Measurements from ENCODE around the gene IPO11. TPM values are rescaled to one million over a fixed set of nuclear protein-coding genes. Genes with fewer than 3 reads are reported as not detected.
"Not testable (repeated sequence)": the region's sequence is repeated elsewhere in the genome, so short reads cannot be mapped to it uniquely, and the experiment has no call there.

The IPO11 gene
- total RNA-seq, 1 donor from 2014 or later = 11.8 TPM

DNA sequence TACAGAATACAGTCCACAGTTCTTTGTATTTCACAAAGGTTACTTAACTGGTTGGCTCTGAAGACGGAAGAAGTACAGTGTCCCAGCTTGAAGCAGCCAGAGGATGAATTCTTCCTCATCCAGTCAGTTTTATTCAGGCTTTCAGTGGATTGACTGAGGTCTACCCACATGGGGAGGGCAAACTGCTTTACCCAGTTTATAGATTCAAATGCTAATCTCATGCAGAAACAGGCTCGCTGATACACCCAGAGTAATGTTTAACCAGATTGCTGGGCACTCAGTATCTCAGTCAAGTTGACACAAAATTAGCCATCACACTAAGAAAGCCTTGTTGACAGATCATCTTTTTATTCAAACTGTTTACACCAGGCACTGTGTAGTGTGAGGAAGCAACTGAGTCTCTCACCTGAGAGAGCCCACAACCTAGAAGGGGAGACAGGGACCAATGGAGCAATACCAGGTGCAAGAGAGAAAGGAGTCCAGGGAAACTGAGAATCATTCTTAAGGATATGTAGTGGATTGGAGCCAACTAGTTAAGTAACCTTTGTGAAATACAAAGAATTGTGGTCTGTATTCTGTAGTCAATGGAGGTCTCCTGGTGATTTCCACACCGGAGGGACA lies 181.9 kb downstream of the IPO11 start:
- ATAC-seq (peak; percentile 51), DNase-seq (ENCODE audit: low spot score) (no peak)

DNA sequence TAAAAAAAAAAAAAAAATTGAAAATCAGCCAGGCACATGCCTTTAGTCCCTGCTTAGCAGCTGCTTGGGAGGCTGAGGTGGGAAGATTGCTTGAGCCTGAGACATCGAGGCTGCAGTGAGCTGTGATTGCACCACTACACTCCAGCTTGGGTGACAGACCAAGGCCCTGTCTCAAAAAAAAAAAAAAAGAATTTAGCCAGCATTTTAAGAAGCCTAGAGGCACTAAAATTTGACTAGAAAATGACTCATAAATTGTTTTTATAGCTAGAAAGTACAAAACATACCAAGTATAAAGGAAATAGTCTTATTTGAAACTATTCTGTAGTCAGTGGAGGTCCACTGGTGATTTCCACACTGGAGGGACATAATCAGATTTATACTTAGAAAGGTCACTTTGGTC lies 183.5 kb downstream of the IPO11 start:
- no peak for DNase-seq (ENCODE audit: low spot score)
- no peak for ATAC-seq

DNA sequence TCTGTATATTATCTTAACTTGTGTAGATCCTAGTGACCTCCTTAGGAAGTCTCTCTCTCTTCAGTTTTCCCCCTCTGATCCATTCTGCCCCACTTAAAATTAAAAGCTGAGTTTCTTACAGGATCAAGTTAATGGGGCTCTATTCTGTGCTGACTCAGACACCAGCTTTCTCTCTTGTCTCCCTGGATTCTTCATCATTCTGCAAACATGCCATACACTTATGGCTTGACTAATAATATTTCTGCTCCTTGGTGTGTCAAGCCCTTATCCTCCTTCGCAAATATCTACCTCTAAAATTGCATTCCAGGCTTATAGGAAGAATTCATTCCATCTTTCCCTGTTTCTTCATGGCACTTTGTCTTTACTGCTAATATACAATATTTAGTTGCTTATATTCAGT lies 184.1 kb downstream of the IPO11 start:
- ATAC-seq (no peak), DNase-seq (ENCODE audit: low spot score) (no peak)

DNA sequence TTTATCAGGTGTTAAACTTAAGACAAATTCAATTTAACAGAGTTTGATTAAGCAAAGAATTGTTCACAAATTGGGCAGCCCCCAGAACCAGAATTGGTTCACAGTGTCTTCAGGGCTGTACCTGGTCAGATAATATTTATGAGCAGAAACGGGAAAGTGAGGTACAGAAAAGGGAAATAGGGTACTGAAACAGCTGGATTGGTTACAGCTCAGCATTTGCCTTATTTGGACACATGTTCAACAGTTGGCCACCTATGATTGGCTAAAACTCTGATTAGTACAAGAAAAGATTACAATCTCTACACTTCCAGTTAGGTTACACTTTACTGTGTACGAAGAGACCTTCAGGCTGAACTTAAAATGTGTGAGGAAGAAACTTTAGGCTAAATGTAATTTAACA lies 184.8 kb downstream of the IPO11 start:
- no peak for DNase-seq (ENCODE audit: low spot score)
- ATAC-seq = no peak

DNA sequence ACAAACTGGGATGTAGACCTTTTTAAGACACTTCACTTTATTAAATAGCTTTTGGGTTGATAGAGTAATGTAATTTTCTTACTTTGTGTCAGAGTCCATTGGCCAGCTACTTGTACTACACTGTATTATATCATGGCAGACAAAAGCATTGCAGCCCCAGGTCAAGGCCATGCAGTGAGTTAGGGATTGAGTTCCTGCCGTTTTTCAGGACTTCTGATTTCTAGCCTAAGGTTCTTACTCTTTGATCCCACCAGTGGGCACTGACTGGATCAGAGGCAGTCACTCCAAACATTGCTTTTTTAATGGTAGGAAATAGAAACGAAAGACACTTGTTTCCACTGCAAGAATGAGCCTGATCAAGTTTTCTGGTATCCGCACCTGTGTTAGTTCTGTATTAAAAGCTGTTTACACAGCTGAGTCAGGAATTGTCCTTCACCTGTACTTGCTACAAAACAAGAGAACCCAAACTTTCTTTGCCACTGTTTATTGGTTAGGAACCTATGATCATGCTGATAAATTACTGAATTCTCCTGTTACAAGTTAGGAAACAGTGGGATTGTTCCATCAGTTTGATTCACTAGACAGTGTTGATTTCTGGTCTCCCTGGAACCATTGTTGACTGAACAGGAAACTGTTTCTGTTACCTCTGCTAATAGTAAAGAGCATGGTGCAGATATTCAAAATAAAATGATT lies 188.1 kb downstream of the IPO11 start:
- DNase-seq (ENCODE audit: low spot score) = no peak
- ATAC-seq = no peak

DNA sequence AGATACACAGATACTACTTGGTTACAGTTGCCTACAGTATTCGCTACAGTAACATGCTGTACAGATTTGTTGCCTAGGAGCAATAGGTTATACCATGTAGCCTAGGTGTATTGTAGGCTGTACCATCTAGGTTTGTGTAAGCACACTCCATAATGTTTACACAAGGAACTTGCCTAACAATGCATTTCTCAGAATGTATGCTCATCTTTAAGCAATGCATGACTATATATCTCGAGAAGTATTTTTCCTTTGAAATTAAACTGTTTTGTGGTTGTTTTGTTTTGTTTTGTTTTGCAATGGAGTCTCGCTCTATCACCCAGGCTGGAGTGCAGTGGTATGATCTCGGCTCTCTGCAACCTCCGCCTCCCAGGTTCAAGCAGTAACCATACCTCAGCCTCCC lies 191.4 kb downstream of the IPO11 start:
- DNase-seq (ENCODE audit: low spot score) (no peak), ATAC-seq (no peak)

DNA sequence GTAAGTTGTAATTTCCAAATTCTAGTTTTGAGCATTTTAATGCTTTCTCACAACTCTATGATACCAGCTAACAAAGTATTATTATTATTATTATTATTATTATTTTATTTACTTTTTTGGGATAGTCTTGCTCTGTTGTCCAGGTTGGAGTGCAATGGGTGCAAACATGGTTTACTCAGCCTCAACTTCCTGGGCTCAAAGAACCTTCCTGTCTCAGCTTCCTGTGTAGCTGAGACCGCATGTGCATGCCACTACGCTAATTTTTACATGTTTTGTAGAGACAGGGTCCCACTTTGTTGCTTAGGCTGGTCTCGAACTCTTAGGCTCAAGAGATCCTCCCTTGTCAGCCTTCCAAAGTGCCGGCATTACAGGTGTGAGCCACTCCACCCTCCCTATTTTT lies 193.1 kb downstream of the IPO11 start:
- DNase-seq (ENCODE audit: low spot score) (no peak), ATAC-seq (no peak)

DNA sequence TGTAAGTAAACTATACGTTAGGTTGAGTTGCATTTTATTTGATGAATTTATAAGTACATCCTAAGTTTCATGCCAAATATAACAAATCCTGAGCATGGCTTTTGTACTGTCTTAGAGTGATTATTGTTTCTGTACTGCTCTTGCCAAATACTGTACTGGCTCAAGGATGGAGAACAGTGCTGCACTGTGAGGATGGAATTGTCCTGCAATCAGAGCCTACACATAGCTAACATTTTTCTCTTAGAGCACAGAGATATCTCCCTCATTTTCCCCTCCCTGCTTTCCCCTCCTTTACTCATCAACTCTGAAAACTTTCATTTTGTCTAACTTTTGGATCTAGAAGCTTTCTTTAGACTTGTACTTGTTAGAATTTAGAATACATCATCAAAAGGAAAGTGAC lies 194.3 kb downstream of the IPO11 start:
- no peak for ATAC-seq
- no peak for DNase-seq (ENCODE audit: low spot score)

DNA sequence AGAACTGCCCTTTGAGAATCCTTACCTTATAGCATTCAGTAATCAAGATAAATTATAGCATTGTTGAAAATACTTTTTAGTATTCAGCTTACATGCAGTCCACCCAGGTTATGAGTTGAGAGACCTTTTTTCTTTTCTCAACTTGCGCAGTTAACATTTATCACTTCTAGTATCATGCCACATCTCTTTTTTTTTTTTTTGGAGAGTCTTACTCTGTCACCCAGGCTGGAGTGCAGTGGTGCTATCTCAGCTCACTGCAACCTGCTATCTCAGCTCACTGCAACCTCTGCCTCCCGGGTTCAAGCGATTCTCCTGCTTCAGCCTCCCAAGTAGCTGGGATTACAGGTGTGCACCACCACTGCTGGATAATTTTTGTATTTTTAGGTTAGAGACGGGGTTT lies 195.1 kb downstream of the IPO11 start:
- DNase-seq (ENCODE audit: low spot score) (no peak), ATAC-seq (no peak)

DNA sequence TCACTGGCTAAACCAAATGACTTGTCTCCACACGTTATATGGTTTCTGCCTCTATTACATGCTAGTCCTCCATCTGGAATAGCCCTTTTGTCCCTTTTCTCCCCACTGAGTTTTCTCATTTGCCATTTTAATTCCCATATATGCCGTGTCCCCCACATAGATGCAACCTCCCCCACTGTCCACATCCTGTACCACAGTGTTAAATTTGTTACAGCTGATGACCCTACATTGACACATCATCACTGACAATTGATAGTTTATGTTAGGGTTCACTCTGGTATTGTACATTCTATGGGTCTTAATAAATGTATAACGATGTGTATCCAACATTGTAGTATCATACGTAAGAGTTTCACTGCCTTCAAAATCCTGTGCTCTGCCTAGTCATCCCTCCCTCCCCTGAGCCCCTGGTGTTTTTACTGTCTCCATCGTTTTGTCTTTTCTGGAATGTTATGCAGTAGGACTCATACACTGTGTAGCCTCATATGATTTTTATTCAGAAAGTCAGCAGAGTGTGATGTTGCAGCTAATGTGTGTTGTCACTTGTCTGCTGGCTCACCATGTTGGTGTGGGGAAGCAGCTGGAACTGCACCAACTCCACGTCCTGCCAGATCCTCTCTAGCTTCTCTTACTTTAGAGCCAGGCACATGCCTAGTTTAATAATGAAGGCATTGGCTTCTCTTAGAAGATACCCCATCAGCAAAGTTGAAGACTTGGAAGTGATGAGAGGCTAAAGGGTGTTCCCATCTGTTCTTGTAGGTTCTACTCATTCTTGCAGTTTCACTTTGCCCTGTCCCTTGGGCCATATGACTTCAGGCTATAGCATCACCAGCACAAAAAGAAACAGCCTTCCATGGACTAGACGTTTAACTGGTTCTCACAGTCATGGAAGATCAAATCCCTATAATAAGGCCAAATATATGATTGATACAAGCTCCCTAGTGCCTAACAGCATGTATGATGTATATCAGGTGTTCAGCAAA lies 196.3 kb downstream of the IPO11 start:
- ATAC-seq (no peak), DNase-seq (ENCODE audit: low spot score) (no peak)

DNA sequence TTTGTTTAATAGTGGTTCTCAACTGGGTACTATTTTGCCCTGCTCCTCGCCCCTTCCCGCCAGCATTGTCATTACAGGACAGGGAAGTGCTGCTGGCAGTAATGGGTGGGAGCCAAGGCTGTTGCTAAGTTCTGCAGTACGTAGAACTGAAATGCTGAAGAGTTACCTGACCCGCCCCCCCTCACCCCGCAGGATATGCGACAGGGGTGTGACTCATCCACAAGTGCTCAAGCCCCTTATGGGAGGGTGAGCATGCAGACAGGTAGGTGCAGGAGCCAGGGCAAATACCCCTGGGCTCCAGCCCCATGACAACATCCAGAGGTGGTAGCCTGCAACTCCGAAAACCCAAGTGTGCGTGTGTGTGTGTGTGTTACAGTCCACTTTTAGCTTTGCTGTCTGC lies 201.8 kb downstream of the IPO11 start:
- ATAC-seq (no peak), DNase-seq (ENCODE audit: low spot score) (no peak)

DNA sequence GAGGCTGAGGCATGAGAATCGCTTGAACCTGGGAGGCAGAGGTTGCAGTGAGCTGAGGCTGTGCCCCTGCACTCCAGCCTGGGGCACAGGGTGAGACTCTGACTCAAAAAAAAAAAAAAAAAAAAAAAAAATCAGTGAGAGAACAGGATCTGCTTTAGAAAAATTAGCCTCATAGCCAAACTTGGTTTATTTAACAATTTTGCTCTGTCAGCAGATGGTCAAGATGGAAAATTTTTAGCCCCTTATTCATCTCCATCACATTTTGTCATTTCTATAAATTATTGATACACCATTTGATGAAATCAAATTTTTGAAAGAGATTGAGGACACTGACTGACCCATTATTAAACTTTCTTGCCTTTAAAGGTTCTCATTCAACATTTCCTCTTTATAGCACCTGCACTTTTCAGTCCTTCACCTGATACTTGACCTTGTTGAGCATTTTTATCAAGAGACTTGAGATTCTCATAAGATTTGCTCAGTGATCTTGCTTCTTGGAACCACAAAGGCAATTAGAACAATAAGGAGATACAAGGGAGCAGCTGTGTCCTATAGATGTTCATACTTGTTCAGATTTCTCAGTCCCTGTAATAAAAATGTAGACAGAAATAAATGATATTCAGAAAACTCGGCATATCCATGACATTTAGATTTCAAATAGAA lies 204.2 kb downstream of the IPO11 start:
- DNase-seq (ENCODE audit: low spot score) = no peak

DNA sequence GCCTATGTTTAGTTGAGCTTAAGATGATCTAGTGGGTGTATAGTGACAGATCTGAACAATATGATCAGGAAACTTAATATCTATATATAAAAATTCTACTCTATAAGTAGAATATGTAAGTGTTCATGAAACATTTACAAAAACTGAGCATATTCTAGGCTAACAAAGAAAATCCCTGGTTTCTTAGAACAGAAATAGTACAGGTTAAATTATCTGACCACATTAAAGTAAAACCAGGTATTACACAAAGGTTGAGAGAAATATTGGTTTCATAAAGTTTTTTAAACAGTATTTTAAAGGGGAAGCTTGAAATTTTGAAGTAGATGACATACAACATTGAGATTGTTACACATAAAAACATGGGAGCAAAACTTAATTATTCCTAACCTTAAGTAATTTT lies 205.4 kb downstream of the IPO11 start:
- no peak for DNase-seq (ENCODE audit: low spot score)
- no peak for ATAC-seq

More for the DNA sequence above, 204.2 kb downstream of the IPO11 start:
- ATAC-seq = no peak

DNA sequence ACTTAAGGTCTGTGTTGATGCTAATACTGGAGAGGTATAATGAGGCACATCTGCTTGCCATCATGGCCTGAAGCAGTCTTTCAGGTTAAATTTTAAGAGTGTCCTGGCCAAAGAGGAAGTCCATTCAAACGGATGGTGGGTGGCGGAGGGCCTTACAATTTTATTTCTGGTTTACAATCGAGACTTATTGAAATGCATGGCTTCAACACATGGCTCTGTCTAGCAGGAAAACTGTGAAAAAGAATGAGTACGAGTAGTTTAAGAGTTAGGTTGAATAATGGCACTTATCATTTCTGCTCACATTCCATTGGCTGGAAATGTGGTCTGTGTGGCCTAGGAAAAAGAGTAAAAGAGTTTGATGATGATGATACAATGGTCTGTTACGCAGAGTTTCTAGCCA lies 208.2 kb downstream of the IPO11 start:
- DNase-seq (ENCODE audit: low spot score) (no peak), ATAC-seq (no peak)

DNA sequence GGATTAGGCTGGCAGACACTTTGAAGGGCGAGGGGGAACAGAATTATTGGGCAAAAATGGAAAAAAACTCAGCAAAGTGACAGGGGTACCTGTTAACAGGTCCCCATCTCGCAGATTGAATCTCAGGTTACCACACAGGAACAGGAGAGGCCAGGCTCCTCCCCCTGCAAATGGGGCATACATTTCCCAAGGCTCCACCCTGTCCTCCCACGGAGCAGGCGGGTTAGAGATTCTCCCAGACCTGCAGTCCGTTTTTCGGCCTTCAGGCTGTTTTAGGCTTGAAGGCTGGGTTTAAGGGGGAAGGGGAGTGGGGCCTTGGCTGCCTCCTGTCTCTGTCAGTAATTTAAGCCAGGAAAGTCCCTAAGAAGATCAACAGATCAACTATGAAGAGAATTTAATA lies 208.7 kb downstream of the IPO11 start:
- ATAC-seq (no peak), DNase-seq (ENCODE audit: low spot score) (no peak)

DNA sequence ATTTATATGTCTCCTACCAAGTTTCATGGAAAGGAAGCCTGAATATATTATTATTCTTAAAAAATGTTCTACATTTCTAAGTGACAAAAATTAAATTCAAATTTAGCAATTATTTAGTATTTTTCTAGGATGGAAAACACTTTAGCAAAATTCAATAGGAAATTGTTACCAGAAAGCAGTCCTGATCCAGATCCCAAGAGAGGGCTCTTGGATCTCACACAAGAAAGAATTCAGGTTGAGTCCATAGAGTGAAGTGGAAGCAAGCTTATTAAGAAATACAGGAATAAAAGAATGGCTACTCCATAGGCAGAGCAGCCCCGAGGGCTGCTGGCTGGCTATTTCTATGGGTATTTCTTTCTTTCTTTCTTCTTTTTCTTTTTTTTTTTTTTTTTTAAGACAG lies 210.7 kb downstream of the IPO11 start:
- ATAC-seq (no peak), DNase-seq (ENCODE audit: low spot score) (no peak)

DNA sequence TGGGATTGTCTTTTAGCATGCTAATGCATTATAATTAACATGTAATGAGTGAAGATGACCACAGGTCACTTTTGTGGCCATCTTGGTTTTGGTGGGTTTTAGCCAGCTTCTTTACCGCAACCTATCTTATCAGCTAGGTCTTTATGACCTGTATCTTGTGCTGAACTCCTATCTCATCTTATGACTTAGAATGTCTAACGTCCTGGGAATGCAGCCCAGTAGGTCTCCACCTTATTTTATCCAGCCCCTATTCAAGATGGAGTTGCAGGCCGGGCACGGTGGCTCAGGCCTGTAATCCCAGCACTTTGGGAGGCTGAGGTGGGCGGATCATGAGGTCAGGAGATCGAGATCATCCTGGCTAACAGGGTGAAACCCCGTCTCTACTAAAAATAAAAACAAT lies 211.9 kb downstream of the IPO11 start:
- not testable (repeated sequence) for ATAC-seq; DNase-seq (ENCODE audit: low spot score)

DNA sequence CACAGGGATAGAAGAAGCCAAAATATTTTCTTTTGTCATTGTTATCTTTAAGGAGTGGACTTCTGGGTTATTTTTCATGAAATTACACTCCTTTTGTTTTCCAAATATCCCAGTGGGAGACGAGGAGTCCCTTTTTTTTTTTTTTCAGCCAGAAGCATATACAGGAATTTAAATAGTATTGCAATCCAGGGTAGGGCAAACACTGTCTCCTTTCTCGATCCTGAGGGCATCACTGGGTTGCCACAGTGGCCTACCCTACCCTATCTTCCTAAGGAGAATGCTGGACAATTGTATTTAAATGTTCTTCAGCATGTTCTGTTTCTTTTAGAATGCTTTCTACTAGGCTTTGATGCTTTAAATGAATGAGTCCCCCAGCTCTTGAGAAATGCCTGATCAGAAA lies 214.0 kb downstream of the IPO11 start:
- DNase-seq (ENCODE audit: low spot score) = no peak
- ATAC-seq = no peak

DNA sequence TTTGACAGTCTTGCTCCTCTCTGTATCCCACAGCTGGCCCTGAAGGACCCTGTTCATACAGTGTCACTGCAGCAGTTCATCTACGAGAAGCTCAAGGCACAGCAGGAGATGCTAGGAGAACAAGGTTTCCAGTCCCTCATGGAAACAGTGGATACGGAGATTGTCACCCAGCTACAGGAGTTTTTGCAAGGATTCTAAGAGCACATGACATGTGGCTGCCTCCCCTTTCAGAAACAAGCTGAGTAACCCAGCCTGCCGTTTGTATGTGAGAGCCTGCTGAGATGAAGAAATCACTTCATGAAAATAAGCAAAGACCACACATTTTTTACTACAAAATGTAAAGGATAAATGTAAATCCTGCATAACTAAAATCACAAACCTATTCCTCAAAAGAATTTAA lies 214.6 kb downstream of the IPO11 start:
- ATAC-seq = no peak
- DNase-seq (ENCODE audit: low spot score) = no peak

DNA sequence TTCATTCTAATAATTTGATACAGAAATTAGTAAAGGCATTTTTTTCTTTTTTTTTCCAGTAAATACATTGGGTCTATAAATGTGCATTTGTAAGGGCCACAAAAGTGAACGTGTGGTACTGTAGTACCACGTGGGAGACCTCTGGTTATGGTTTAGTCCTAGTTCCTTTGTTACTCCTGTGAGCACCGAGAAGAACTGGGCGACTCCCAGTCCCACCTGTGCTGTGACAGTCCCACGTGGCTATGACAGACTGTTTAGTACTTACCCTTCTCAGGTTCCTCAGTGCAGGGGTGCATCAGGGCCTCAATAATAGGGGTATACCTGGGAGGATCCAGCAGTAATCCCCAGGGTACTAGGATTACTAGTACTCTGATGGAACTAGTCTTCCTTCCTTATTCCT lies 215.3 kb downstream of the IPO11 start:
- ATAC-seq (no peak), DNase-seq (ENCODE audit: low spot score) (no peak)

DNA sequence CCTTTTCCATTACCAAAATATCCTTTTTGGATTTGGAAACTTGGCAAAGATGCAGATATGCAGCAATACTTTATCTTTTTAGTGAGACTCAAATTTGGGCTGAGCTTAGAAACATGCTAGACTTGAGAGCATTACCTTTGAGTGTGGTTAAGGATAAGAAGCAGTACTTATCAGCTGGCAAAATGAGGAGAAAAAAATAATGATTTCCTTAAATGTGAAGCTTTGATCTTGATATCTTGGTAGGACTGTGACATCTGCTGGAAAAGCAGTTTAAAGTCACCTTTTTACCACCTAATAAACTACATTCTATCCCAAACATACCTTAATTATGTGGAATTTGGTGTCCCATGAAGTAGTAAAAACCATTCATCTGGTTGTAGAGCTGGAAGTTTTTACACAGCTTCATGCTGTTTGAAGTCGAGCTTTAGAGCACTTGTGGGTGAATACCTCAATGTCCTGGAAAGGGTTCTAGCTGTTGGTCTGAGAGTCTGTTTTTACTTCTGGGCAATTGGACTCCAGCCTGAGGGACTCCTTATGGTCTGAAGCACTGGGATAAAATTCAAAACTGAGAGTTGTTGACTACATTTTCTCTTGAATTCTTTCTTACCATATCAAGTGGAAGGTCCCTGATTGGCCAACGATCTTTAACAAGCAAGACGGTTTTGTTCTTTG lies 219.5 kb downstream of the IPO11 start:
- ATAC-seq (no peak), DNase-seq (ENCODE audit: low spot score) (no peak)
